CD4-positive, alpha-beta T cell treated with Interleukin-4 for 4 hours (primary cell): ENCODE results near the gene ARV1.
"Not testable (repeated sequence)": the region's sequence is repeated elsewhere in the genome, so short reads cannot be mapped to it uniquely, and the experiment has no call there.

ENCODE experiments used
- DNase-seq: peaks from one replicate; pipeline ENCODE4 v3.0.0-alpha.2; 2020

ARV1 gene

GRCh38 chr1:231046730-231047395, 68.0 kb downstream of the ARV1 start:
- DNase-seq = no peak

GRCh38 chr1:231047529-231047928, 68.6 kb downstream of the ARV1 start:
- not testable (repeated sequence) for DNase-seq

- not testable (repeated sequence) for DNase-seq
Measured at GRCh38 chr1:231048419-231048818, 69.5 kb downstream of the ARV1 start.

- no peak for DNase-seq
Measured at GRCh38 chr1:231049121-231049979, 70.5 kb downstream of the ARV1 start.
